Loucy (cell line): ENCODE results near the gene HPSE2.

Experiments
- H2AFZ ChIP-seq: fragments of 200-600 bp; sonication (generic); 2 replicates; pipeline ENCODE4 v1.6.0; 2016; ENCODE audit warnings: antibody characterized with exemption, mild to moderate bottlenecking, low read length, moderate library complexity
- H3F3A ChIP-seq: fragments of 200-600 bp; 2 replicates; pipeline ENCODE4 v1.6.0; 2016; ENCODE audit warnings: antibody characterized with exemption, low read depth, mild to moderate bottlenecking
- H3K27me3 ChIP-seq: fragments of 200-600 bp; sonication (generic); 2 replicates; pipeline ENCODE4 v1.6.1; 2014; ENCODE audit warnings: low read length, mild to moderate bottlenecking; ENCODE audit not compliant: insufficient read depth, poor library complexity, severe bottlenecking
- H3K36me3 ChIP-seq: fragments of 200-600 bp; sonication (generic); 2 replicates; pipeline ENCODE4 v1.6.1; 2016; ENCODE audit warnings: low read length; ENCODE audit not compliant: insufficient read depth
- H3K4me1 ChIP-seq: fragments of 200-600 bp; sonication (generic); 2 replicates; pipeline ENCODE4 v1.5.1; 2014; ENCODE audit warnings: low read length, mild to moderate bottlenecking; ENCODE audit not compliant: insufficient read depth, poor library complexity, severe bottlenecking
- H3K4me2 ChIP-seq: fragments of 200-600 bp; sonication (generic); 2 replicates; pipeline ENCODE4 v1.6.0; 2014; ENCODE audit warnings: antibody characterized with exemption, low read length, low read depth, mild to moderate bottlenecking; ENCODE audit not compliant: poor library complexity, severe bottlenecking
- H3K4me3 ChIP-seq: fragments of 200-600 bp; sonication (generic); 2 replicates; pipeline ENCODE4 v1.5.1; 2014; ENCODE audit warnings: low read length, mild to moderate bottlenecking, mixed read lengths; ENCODE audit not compliant: poor library complexity, severe bottlenecking
- H3K79me2 ChIP-seq: fragments of 200-600 bp; sonication (generic); 2 replicates; pipeline ENCODE4 v1.6.1; 2014; ENCODE audit warnings: low read length; ENCODE audit not compliant: insufficient read depth
- H3K9ac ChIP-seq: fragments of 200-600 bp; sonication (generic); 2 replicates; pipeline ENCODE4 v1.6.0; 2014; ENCODE audit warnings: mild to moderate bottlenecking, low read depth, low read length, moderate library complexity; ENCODE audit not compliant: poor library complexity, severe bottlenecking
- H3K9me2 ChIP-seq: fragments of 200-600 bp; sonication (generic); replicated peaks from 2 replicates; pipeline ENCODE4 v1.6.1; 2016; ENCODE audit warnings: low read depth, low read length, mixed read lengths
- H3K9me3 ChIP-seq: fragments of 200-600 bp; sonication (generic); 2 replicates; pipeline ENCODE4 v1.6.1; 2014; ENCODE audit warnings: mild to moderate bottlenecking, antibody characterized with exemption, low read length, low read depth; ENCODE audit not compliant: insufficient read depth
- H4K20me1 ChIP-seq: fragments of 200-600 bp; sonication (generic); 2 replicates; pipeline ENCODE4 v1.6.0; 2014; ENCODE audit warnings: antibody characterized with exemption, low read length, mild to moderate bottlenecking; ENCODE audit not compliant: insufficient read depth, poor library complexity, severe bottlenecking
- EZH2phosphoT487 ChIP-seq: fragments of 200-600 bp; IDR thresholded peaks from 2 replicates; pipeline ENCODE4 v1.6.1; 2018; ENCODE audit warnings: antibody characterized with exemption, mild to moderate bottlenecking, moderate library complexity, borderline replicate concordance
- TF ChIP-seq, protein P1 (sequence below): fragments of 200-600 bp; sonication (generic); conservative IDR thresholded peaks from 2 replicates; pipeline ENCODE4 v1.5.1; 2014; ENCODE audit warnings: mild to moderate bottlenecking, antibody characterized with exemption, low read length

The HPSE2 gene

DNA sequence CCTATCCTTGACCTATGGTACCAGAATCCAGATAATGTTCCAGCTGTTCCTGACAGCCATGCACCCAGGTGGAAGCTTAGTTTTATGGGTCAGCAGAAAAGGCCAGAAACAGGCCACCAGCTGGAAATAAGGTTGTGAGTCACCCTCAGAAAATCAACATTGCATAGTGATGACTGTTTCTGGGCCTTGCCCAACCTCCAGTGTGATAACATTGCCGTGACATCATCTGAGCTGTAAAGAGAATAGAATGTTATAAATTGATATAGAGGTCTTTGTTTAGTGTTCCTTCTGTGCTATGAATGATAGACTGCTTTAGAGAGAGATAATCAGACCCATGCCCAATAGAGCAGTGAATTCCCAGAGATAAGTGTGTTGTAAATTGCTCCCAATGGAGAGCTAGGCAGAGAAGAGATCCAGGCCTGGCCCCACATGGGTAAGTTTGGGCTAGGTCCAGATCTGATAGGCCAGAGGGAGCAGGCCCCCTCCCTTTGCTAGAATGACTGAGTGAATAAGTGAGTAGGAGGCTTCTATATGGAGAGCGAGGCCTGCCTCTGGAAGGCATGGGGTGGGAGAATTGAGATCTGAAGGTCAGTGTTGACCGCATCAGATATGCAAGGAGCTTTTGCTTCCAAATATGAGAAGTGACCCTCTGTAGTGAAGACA lies 774.7 kb downstream of the HPSE2 start:
- H2AFZ ChIP-seq, result no peak overlapping the region
- H3K4me2 ChIP-seq, result no peak overlapping the region

DNA sequence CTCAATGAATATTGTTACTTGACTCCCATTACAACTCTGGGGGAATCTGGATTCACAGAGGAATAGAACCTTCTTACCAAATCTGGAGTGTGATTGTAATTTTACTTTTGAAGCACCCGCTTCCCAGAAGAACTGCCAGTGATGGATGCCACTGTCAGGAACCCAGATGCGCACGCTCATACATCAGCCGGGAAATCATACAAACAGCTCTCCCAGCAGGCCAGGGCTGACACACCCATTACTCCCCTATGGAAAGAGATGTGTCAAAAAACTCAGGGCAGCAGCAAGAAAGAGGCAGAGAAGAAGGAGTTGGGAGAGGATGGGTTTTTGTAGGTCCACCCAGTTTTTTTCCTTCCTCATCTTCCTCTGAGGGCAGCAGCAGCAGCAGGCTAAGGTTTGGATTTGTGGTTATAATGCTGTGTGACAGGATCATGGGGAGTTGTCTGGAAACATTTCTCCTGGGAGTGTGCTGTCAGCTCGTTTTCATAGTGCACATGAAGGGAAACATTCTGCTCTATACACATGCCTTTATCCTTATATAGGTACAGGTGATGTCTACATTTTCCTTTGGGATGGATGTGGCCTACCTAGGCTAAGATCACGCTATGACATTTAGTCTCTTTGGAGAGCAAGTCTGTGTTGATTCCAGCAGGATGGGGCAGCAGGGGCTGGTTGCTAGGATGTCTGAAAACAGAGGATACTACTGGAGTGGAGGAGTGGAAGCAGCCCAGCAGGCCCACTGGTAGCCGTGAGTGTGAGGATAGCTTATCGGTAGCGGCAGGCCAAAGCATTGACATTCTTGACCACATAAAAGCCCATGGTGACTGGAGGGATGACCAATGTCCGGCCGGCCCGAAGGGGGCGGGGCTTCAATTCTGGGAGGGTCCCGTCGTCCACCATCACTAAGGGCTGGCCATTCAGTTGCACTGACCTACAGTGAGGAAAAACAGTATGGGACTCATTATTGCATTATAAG lies 776.6 kb downstream of the HPSE2 start:
- Histone ChIP-seq H3K4me3 (no peak overlapping the region), H3K79me2 (no peaks in the 10 kb centered on the region), H3F3A (no peaks in the 10 kb centered on the region), H4K20me1 (no peaks in the 10 kb centered on the region), H2AFZ (no peak overlapping the region), H3K9me2 (no peaks in the 10 kb centered on the region), H3K4me2 (no peak overlapping the region), H3K9ac (no peak overlapping the region), H3K9me3 (no peaks in the 10 kb centered on the region), H3K4me1 (no peaks in the 10 kb centered on the region), H3K27me3 (no peaks in the 10 kb centered on the region), H3K36me3 (no peaks in the 10 kb centered on the region)
- no peak for TF ChIP-seq EZH2phosphoT487
- TF ChIP-seq, protein P1, sequence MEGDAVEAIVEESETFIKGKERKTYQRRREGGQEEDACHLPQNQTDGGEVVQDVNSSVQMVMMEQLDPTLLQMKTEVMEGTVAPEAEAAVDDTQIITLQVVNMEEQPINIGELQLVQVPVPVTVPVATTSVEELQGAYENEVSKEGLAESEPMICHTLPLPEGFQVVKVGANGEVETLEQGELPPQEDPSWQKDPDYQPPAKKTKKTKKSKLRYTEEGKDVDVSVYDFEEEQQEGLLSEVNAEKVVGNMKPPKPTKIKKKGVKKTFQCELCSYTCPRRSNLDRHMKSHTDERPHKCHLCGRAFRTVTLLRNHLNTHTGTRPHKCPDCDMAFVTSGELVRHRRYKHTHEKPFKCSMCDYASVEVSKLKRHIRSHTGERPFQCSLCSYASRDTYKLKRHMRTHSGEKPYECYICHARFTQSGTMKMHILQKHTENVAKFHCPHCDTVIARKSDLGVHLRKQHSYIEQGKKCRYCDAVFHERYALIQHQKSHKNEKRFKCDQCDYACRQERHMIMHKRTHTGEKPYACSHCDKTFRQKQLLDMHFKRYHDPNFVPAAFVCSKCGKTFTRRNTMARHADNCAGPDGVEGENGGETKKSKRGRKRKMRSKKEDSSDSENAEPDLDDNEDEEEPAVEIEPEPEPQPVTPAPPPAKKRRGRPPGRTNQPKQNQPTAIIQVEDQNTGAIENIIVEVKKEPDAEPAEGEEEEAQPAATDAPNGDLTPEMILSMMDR, result no peak

More for the DNA sequence above, 774.7 kb downstream of the HPSE2 start:
- TF ChIP-seq, protein P1, result no peak
- no peak for TF ChIP-seq EZH2phosphoT487
- Histone ChIP-seq H3K4me3 (no peak overlapping the region), H3K9me3 (no peaks in the 10 kb centered on the region), H3F3A (no peaks in the 10 kb centered on the region), H3K9ac (no peak overlapping the region), H3K4me1 (no peaks in the 10 kb centered on the region), H3K27me3 (no peaks in the 10 kb centered on the region), H3K79me2 (no peaks in the 10 kb centered on the region), H4K20me1 (no peaks in the 10 kb centered on the region), H3K9me2 (no peaks in the 10 kb centered on the region), H3K36me3 (no peaks in the 10 kb centered on the region)

DNA sequence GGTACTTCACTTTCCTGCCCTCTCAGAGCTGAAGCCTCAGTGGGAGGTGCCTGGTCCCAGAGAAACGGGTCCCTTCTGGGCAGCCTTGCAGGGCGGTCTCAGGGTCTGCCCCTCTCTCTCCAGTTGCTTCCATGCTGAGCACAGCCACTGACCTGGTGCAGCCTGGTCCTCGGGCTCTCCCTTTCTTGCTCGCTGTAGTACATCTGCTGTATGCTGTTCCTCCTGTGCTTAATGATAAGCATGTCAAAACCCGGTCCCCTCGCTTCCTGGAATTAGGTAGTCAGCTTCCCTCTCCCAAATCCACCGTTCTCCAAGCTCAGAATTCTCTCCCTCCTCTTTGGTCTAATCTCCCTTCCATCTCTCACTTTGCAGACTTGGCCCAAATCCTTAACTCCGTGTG lies 777.9 kb downstream of the HPSE2 start:
- Histone ChIP-seq H3K9ac (no peak overlapping the region), H3K4me1 (no peaks in the 10 kb centered on the region), H3K36me3 (no peaks in the 10 kb centered on the region), H4K20me1 (no peaks in the 10 kb centered on the region), H3K9me3 (no peaks in the 10 kb centered on the region), H3K27me3 (no peaks in the 10 kb centered on the region), H3K4me3 (no peak overlapping the region), H3K79me2 (no peaks in the 10 kb centered on the region), H3F3A (no peaks in the 10 kb centered on the region), H3K9me2 (no peaks in the 10 kb centered on the region), H3K4me2 (no peak overlapping the region), H2AFZ (no peak overlapping the region)
- no peak for TF ChIP-seq EZH2phosphoT487
- TF ChIP-seq, protein P1, result no peak
